Panc1 (cell line): ENCODE data around the gene EBP.

Experiments
- POLR2AphosphoS5 ChIP-seq: IDR thresholded peaks from 2 replicates; pipeline ENCODE4 v1.6.1; 2012; ENCODE audit warnings: mild to moderate bottlenecking, low read depth, low read length, moderate library complexity
- TF ChIP-seq, protein P1 (sequence below): fragments of 450-650 bp; IDR thresholded peaks from 2 replicates; pipeline ENCODE4 v1.5.1; 2017; ENCODE audit warnings: mild to moderate bottlenecking

DNA sequence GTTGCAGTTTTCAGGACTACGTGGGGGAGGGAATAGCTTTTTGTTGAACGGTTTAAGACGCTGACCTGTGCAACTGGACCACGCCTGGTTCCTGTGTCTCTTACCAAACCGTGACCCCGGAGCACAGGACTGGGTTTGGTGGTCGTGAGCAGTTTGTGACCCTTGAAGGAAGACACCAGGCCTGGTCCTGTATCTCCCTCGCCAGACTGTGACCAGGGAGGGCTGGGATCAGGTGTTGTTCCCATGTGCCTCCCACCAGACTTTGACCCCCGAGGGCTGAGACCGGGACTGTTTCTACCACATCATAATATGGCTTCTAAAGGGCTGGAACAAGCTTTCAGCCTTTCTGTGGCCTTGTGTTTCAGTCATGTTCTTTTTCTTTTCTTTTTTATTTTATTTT is 683 bp downstream of the EBP start:
- TF ChIP-seq, protein P1, sequence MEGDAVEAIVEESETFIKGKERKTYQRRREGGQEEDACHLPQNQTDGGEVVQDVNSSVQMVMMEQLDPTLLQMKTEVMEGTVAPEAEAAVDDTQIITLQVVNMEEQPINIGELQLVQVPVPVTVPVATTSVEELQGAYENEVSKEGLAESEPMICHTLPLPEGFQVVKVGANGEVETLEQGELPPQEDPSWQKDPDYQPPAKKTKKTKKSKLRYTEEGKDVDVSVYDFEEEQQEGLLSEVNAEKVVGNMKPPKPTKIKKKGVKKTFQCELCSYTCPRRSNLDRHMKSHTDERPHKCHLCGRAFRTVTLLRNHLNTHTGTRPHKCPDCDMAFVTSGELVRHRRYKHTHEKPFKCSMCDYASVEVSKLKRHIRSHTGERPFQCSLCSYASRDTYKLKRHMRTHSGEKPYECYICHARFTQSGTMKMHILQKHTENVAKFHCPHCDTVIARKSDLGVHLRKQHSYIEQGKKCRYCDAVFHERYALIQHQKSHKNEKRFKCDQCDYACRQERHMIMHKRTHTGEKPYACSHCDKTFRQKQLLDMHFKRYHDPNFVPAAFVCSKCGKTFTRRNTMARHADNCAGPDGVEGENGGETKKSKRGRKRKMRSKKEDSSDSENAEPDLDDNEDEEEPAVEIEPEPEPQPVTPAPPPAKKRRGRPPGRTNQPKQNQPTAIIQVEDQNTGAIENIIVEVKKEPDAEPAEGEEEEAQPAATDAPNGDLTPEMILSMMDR = no peak
- no peak for TF ChIP-seq POLR2AphosphoS5
